Measurements from ENCODE around the gene RPL10. TPM values are rescaled to one million over a fixed set of nuclear protein-coding genes. Genes with fewer than 3 reads are reported as not detected.

RPL10 gene
- total RNA-seq, 2 donors from 2014 or later = 2,142 to 2,551 TPM

DNA sequence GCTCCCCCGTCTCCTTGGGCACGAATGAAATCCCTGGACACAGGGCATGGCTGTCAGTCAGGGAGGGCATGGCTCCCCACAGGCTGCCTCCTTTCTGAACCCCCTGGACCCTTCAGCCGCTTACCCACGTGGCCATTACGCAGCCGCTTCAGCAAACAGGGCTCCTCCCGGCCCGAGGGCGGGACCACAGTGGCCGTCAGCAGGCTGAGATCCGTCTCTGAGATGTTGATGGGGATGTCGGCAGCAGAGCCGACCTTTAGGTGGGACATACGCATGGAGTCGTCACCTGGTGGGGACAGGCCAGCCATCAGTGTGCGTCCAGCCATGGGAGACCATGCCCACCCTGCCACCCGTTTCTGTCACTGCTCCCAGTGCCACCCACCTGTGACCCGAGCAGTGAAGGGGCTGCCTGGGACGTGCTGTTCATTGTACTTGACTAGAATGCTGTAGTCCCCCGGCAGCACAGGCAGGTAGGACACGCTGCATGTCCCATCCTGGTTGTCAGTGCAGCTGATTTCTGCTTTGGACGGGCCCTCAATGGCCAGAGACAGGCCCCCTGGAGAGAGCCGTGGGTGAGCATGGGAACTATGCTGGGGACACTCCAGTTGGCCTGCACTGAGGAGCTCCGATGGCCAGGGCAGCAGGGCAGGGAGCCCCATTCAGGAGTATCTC lies 44.9 kb upstream of the RPL10 start:
- Mint-ChIP-seq H3K4me3 (no peak overlapping the region), H3K27ac (peak overlapping the region; percentile 30), H3K36me3 (ENCODE audit: low read depth) (peaks cover 38% of the 10 kb centered on the region), H3K27me3 (ENCODE audit: insufficient read depth) (no peaks in the 10 kb centered on the region), H3K9me3 (peaks cover 45% of the 10 kb centered on the region), H3K4me1 (no peaks in the 10 kb centered on the region)
- peaks cover 67% of the 10 kb centered on the region for H3K36me3 ChIP-seq (ENCODE audit: control insufficient read depth, insufficient read depth, low read length)
- H3K4me1 ChIP-seq (ENCODE audit: control insufficient read depth, insufficient read depth, low read length) = no peaks in the 10 kb centered on the region
- TF ChIP-seq, protein P1, sequence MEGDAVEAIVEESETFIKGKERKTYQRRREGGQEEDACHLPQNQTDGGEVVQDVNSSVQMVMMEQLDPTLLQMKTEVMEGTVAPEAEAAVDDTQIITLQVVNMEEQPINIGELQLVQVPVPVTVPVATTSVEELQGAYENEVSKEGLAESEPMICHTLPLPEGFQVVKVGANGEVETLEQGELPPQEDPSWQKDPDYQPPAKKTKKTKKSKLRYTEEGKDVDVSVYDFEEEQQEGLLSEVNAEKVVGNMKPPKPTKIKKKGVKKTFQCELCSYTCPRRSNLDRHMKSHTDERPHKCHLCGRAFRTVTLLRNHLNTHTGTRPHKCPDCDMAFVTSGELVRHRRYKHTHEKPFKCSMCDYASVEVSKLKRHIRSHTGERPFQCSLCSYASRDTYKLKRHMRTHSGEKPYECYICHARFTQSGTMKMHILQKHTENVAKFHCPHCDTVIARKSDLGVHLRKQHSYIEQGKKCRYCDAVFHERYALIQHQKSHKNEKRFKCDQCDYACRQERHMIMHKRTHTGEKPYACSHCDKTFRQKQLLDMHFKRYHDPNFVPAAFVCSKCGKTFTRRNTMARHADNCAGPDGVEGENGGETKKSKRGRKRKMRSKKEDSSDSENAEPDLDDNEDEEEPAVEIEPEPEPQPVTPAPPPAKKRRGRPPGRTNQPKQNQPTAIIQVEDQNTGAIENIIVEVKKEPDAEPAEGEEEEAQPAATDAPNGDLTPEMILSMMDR (conservative IDR thresholded peaks at IDR 0.05) = no peak
- H3K9ac ChIP-seq (ENCODE audit: extremely low read depth, low read length, poor library complexity, severe bottlenecking) = no peak overlapping the region
- no peaks in the 10 kb centered on the region for H3K27me3 ChIP-seq (ENCODE audit: control insufficient read depth, insufficient read depth, low read length, poor library complexity, severe bottlenecking)
- H3K4me3 ChIP-seq (ENCODE audit: low read length) = no peak overlapping the region
- DNase-seq = no peak
- no peaks in the 10 kb centered on the region for H3K9me3 ChIP-seq (ENCODE audit: control insufficient read depth, low read length)
- 96 to 100% methylated on average over 10 to 24 of the region's 24 CpGs for WGBS, 2 experiments (ENCODE audit: insufficient coverage in 1 of 2, insufficient read length in 1 of 2)
- H3K27ac ChIP-seq (ENCODE audit: low read depth, low read length) = no peak overlapping the region

GRCh38 chrX:154354013-154354412 lies 44.2 kb upstream of the RPL10 start:
- Histone ChIP-seq H3K27ac (ENCODE audit: low read depth, low read length) (no peak overlapping the region), H3K4me3 (ENCODE audit: low read length) (no peak overlapping the region), H3K9me3 (ENCODE audit: control insufficient read depth, low read length) (no peaks in the 10 kb centered on the region), H3K9ac (ENCODE audit: extremely low read depth, low read length, poor library complexity, severe bottlenecking) (no peak overlapping the region), H3K27me3 (ENCODE audit: control insufficient read depth, insufficient read depth, low read length, poor library complexity, severe bottlenecking) (no peaks in the 10 kb centered on the region), H3K36me3 (ENCODE audit: control insufficient read depth, insufficient read depth, low read length) (peaks cover 72% of the 10 kb centered on the region), H3K4me1 (ENCODE audit: control insufficient read depth, insufficient read depth, low read length) (no peaks in the 10 kb centered on the region)
- Mint-ChIP-seq H3K27ac (no peak overlapping the region), H3K4me3 (no peak overlapping the region), H3K9me3 (peaks cover 51% of the 10 kb centered on the region), H3K4me1 (no peaks in the 10 kb centered on the region), H3K27me3 (ENCODE audit: insufficient read depth) (no peaks in the 10 kb centered on the region), H3K36me3 (ENCODE audit: low read depth) (peaks cover 40% of the 10 kb centered on the region)
- 80 to 96% methylated on average over 1 to 14 of the region's 14 CpGs for WGBS, 2 experiments (ENCODE audit: insufficient coverage in 1 of 2, insufficient read length in 1 of 2)
- DNase-seq = no peak
- TF ChIP-seq, protein P1 (conservative IDR thresholded peaks at IDR 0.05) = no peak

DNA sequence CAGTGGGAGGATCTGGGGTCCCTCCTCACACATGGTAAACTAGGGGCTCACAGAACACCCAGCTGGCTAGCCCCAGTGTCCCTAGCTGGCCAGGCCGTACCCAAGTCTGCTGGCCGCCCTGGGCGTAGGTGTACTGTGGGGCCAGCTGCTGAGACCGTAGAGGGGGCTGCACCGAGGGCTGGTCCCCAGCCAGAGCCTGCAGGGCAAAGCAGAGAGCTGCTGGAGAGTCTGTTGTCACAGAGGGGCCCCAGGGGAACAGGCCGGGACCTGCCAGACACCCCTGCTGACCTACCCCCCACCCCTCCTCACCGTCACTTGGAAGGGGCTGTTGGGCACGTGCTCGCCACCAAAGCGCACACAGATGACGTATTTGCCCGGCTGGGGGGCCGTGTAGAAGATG lies 43.7 kb upstream of the RPL10 start:
- no peak overlapping the region for H3K27ac Mint-ChIP-seq
- TF ChIP-seq, protein P1 (conservative IDR thresholded peaks at IDR 0.05) = no peak
- H3K9me3 Mint-ChIP-seq = peaks cover 52% of the 10 kb centered on the region
- Histone ChIP-seq H3K4me1 (ENCODE audit: control insufficient read depth, insufficient read depth, low read length) (no peaks in the 10 kb centered on the region), H3K36me3 (ENCODE audit: control insufficient read depth, insufficient read depth, low read length) (peaks cover 70% of the 10 kb centered on the region), H3K27ac (ENCODE audit: low read depth, low read length) (no peak overlapping the region), H3K9ac (ENCODE audit: extremely low read depth, low read length, poor library complexity, severe bottlenecking) (no peak overlapping the region), H3K9me3 (ENCODE audit: control insufficient read depth, low read length) (no peaks in the 10 kb centered on the region), H3K27me3 (ENCODE audit: control insufficient read depth, insufficient read depth, low read length, poor library complexity, severe bottlenecking) (no peaks in the 10 kb centered on the region), H3K4me3 (ENCODE audit: low read length) (no peak overlapping the region)
- H3K4me1 Mint-ChIP-seq = no peaks in the 10 kb centered on the region
- 92 to 95% methylated on average over 8 to 13 of the region's 13 CpGs for WGBS, 2 experiments (ENCODE audit: insufficient coverage in 1 of 2, insufficient read length in 1 of 2)
- no peaks in the 10 kb centered on the region for H3K27me3 Mint-ChIP-seq (ENCODE audit: insufficient read depth)
- H3K36me3 Mint-ChIP-seq (ENCODE audit: low read depth) = peaks cover 41% of the 10 kb centered on the region
- DNase-seq = no peak
- no peak overlapping the region for H3K4me3 Mint-ChIP-seq
